Measurements from ENCODE around the gene C10orf62.

Gene C10orf62

GRCh38 chr10:97584798-97585438, 4.6 kb upstream of the C10orf62 start:
- DNase-seq (ENCODE audit: low read depth in 2 of 2), result no peak

- no peak for DNase-seq (ENCODE audit: low read depth in 2 of 2)
Observed at GRCh38 chr10:97585439-97585811, 4.1 kb upstream of the C10orf62 start.

GRCh38 chr10:97587183-97587582, 2.3 kb upstream of the C10orf62 start:
- DNase-seq (ENCODE audit: low read depth in 2 of 2), result no peak

- DNase-seq (ENCODE audit: low read depth in 2 of 2), result no peak
Observed at GRCh38 chr10:97590082-97590747, 694 bp downstream of the C10orf62 start.

- no peak for DNase-seq (ENCODE audit: low read depth in 2 of 2)
Observed at GRCh38 chr10:97590748-97591495, 1.4 kb downstream of the C10orf62 start.

- DNase-seq (ENCODE audit: low read depth in 2 of 2), result no peak
Observed at GRCh38 chr10:97593421-97593820, 3.9 kb downstream of the C10orf62 start.

- DNase-seq (ENCODE audit: low read depth in 2 of 2), result no peak
Observed at GRCh38 chr10:97596101-97597082, 6.9 kb downstream of the C10orf62 start.

GRCh38 chr10:97597778-97598177, 8.3 kb downstream of the C10orf62 start:
- DNase-seq (ENCODE audit: low read depth in 2 of 2), result no peak

GRCh38 chr10:97598407-97599271, 9.1 kb downstream of the C10orf62 start:
- no peak for DNase-seq (ENCODE audit: low read depth in 2 of 2)

GRCh38 chr10:97599272-97599619, 9.7 kb downstream of the C10orf62 start:
- no peak for DNase-seq (ENCODE audit: low read depth in 2 of 2)

GRCh38 chr10:97600616-97601015, 11.1 kb downstream of the C10orf62 start:
- DNase-seq (ENCODE audit: low read depth in 2 of 2), result no peak

- DNase-seq (ENCODE audit: low read depth in 2 of 2), result no peak
Observed at GRCh38 chr10:97601268-97602215, 12.0 kb downstream of the C10orf62 start.

GRCh38 chr10:97607095-97607636, 17.6 kb downstream of the C10orf62 start:
- DNase-seq (ENCODE audit: low read depth in 2 of 2), result no peak

GRCh38 chr10:97608991-97609561, 19.6 kb downstream of the C10orf62 start:
- no peak for DNase-seq (ENCODE audit: low read depth in 2 of 2)

- DNase-seq (ENCODE audit: low read depth in 2 of 2), result no peak
Observed at GRCh38 chr10:97611473-97611872, 22.0 kb downstream of the C10orf62 start.

GRCh38 chr10:97612386-97612785, 22.9 kb downstream of the C10orf62 start:
- DNase-seq (ENCODE audit: low read depth in 2 of 2), result no peak

GRCh38 chr10:97618285-97618684, 28.8 kb downstream of the C10orf62 start:
- DNase-seq (ENCODE audit: low read depth in 2 of 2), result no peak

GRCh38 chr10:97618733-97619132, 29.2 kb downstream of the C10orf62 start:
- no peak for DNase-seq (ENCODE audit: low read depth in 2 of 2)

GRCh38 chr10:97623277-97623676, 33.8 kb downstream of the C10orf62 start:
- no peak for DNase-seq (ENCODE audit: low read depth in 2 of 2)

All from stimulated activated CD4-positive, alpha-beta T cell treated with anti-CD3 and anti-CD28 coated beads, Interleukin-1b, Interleukin-23, amount 100 ng/mL, for 1 hour (primary cell).